IMR-90 (cell line): Measurements from ENCODE around the gene RAB30. TPM values are rescaled to one million over a fixed set of nuclear protein-coding genes. Genes with fewer than 3 reads are reported as not detected.

Experiments
- ATAC-seq: fragments of 200-7000 bp; cut with Tn5 transposase; 2 replicates; pipeline ENCODE4 v1.9.1; 2020; ENCODE audit warnings: low read depth, mild to moderate bottlenecking, moderate library complexity
- BruUV-seq: library from RNA; stranded (reverse); fragments of 400-500 nt; replicated peaks from 2 replicates; lab custom pipeline; 2021; lab: Mats Ljungman, UMichigan
- CTCF ChIA-PET: fragments of 300-600 bp; formaldehyde crosslinking; extraction: SDS; loops from one replicate; lab custom pipeline; 2021; ENCODE audit warnings: antibody characterized with exemption; lab: Yijun Ruan, JAX
- POLR2A ChIA-PET: fragments of 300-600 bp; sonication (Branson Sonifier 250); formaldehyde crosslinking; loops from one replicate; lab custom pipeline; 2022; ENCODE audit warnings: antibody characterized with exemption; ENCODE audit not compliant: unreplicated experiment; lab: Charles Lee
- DNase-seq: peaks from one replicate; pipeline ENCODE4 v3.0.0; 2013
- H2AFZ ChIP-seq: replicated peaks from 2 replicates; pipeline ENCODE3; 2013; ENCODE audit warnings: low read length, mild to moderate bottlenecking; ENCODE audit not compliant: poor library complexity
- H2AK5ac ChIP-seq: 2 replicates; pipeline ENCODE4 v1.6.1; 2013; ENCODE audit warnings: low read depth, low read length, inconsistent platforms
- H2AK9ac ChIP-seq: replicated peaks from 2 replicates; pipeline ENCODE3; 2013; ENCODE audit warnings: mild to moderate bottlenecking, low read depth, low read length, moderate library complexity; ENCODE audit not compliant: poor library complexity
- H2BK120ac ChIP-seq: 2 replicates; pipeline ENCODE4 v1.6.1; 2013; ENCODE audit warnings: low read depth, low read length, inconsistent platforms
- H2BK15ac ChIP-seq: 3 replicates; pipeline ENCODE4 v1.6.1; 2013; ENCODE audit warnings: low read depth, low read length, inconsistent platforms
- H2BK20ac ChIP-seq: 2 replicates; pipeline ENCODE4 v1.6.1; 2013; ENCODE audit warnings: low read depth, mild to moderate bottlenecking, inconsistent platforms, low read length, moderate library complexity
- H2BK5ac ChIP-seq: 2 replicates; pipeline ENCODE4 v1.6.1; 2013; ENCODE audit warnings: mild to moderate bottlenecking, low read depth, low read length, inconsistent platforms; ENCODE audit not compliant: poor library complexity, severe bottlenecking
- H3K14ac ChIP-seq: replicated peaks from 2 replicates; pipeline ENCODE4 v1.6.1; 2013; ENCODE audit warnings: low read depth, low read length, inconsistent platforms
- H3K18ac ChIP-seq: 2 replicates; pipeline ENCODE4 v1.6.1; 2013; ENCODE audit warnings: low read depth, low read length, control low read depth
- H3K23ac ChIP-seq: 2 replicates; pipeline ENCODE4 v1.6.1; 2013; ENCODE audit warnings: low read depth, low read length, inconsistent platforms
- H3K27ac ChIP-seq: 2 replicates; pipeline ENCODE4 v1.5.1; 2013; ENCODE audit warnings: mild to moderate bottlenecking, control low read depth, low read length; ENCODE audit not compliant: insufficient read depth
- H3K27me3 ChIP-seq: 2 replicates; pipeline ENCODE4 v1.6.1; 2013; ENCODE audit warnings: low read length; ENCODE audit not compliant: control insufficient read depth, insufficient read depth
- H3K36me3 ChIP-seq: 2 replicates; pipeline ENCODE4 v1.6.1; 2013; ENCODE audit warnings: low read length, mixed read lengths; ENCODE audit not compliant: control insufficient read depth, insufficient read depth
- H3K4ac ChIP-seq: 2 replicates; pipeline ENCODE4 v1.6.1; 2013; ENCODE audit warnings: low read depth, low read length, inconsistent platforms
- H3K4me1 ChIP-seq: 2 replicates; pipeline ENCODE4 v1.6.1; 2013; ENCODE audit warnings: low read length, mixed read lengths; ENCODE audit not compliant: control insufficient read depth, insufficient read depth
- H3K4me2 ChIP-seq: 2 replicates; pipeline ENCODE4 v1.6.1; 2013; ENCODE audit warnings: low read depth, mild to moderate bottlenecking, control low read depth, low read length, moderate library complexity
- H3K4me3 ChIP-seq: 2 replicates; pipeline ENCODE4 v1.5.1; 2013; ENCODE audit warnings: low read depth, mild to moderate bottlenecking, control low read depth, low read length, moderate library complexity; ENCODE audit not compliant: insufficient read depth
- H3K56ac ChIP-seq: 2 replicates; pipeline ENCODE4 v1.6.1; 2013; ENCODE audit warnings: low read length, inconsistent platforms; ENCODE audit not compliant: insufficient read depth; ENCODE audit errors: extremely low read depth
- H3K79me1 ChIP-seq, 2 experiments: 2 replicates each; pipeline ENCODE4 v1.6.1; 2013; ENCODE audit warnings: low read length in 2 of 2, inconsistent platforms in 1 of 2, low read depth in 1 of 2
- H3K9ac ChIP-seq: 2 replicates; pipeline ENCODE4 v1.6.1; 2013; ENCODE audit warnings: low read depth, low read length, control low read depth
- H3K9me1 ChIP-seq: 2 replicates; pipeline ENCODE4 v1.6.1; 2013; ENCODE audit warnings: low read length, inconsistent platforms; ENCODE audit not compliant: insufficient read depth
- H3K9me3 ChIP-seq: 2 replicates; pipeline ENCODE4 v1.6.1; 2013; ENCODE audit warnings: low read length; ENCODE audit not compliant: control insufficient read depth, insufficient read depth
- H4K20me1 ChIP-seq: 2 replicates; pipeline ENCODE4 v1.6.1; 2013; ENCODE audit warnings: low read length, inconsistent platforms; ENCODE audit not compliant: insufficient read depth
- H4K5ac ChIP-seq: 2 replicates; pipeline ENCODE4 v1.6.1; 2013; ENCODE audit warnings: mild to moderate bottlenecking, low read depth, low read length, control low read depth
- H4K8ac ChIP-seq, 2 experiments: 2 replicates each; pipeline ENCODE4 v1.6.1; 2013; ENCODE audit warnings: low read depth in 2 of 2, low read length in 2 of 2, control low read depth in 1 of 2, inconsistent platforms in 1 of 2
- H4K91ac ChIP-seq: 2 replicates; pipeline ENCODE4 v1.6.1; 2013; ENCODE audit warnings: low read depth, low read length, inconsistent platforms; ENCODE audit not compliant: insufficient read depth
- CEBPB ChIP-seq: IDR thresholded peaks from 2 replicates; pipeline ENCODE4 v1.6.1; 2012; ENCODE audit warnings: low read depth, low read length, improper control_type of control experiment
- CHD1 ChIP-seq: IDR thresholded peaks from 2 replicates; pipeline ENCODE4 v1.6.1; 2012; ENCODE audit warnings: low read depth, low read length, improper control_type of control experiment
- FOS ChIP-seq: fragments of 150-350 bp; IDR thresholded peaks from 2 replicates; pipeline ENCODE4 v1.6.1; 2016; ENCODE audit warnings: low read depth, low read length
- MAFK ChIP-seq: IDR thresholded peaks from 2 replicates; pipeline ENCODE4 v1.6.1; 2012; ENCODE audit warnings: low read depth, low read length, improper control_type of control experiment
- MAZ ChIP-seq: IDR thresholded peaks from 2 replicates; pipeline ENCODE4 v1.6.1; 2012; ENCODE audit warnings: low read depth, mild to moderate bottlenecking, low read length, improper control_type of control experiment, moderate library complexity, borderline replicate concordance
- MXI1 ChIP-seq: IDR thresholded peaks from 2 replicates; pipeline ENCODE4 v1.6.1; 2012; ENCODE audit warnings: low read depth, mild to moderate bottlenecking, low read length, moderate library complexity, borderline replicate concordance
- NFE2L2 ChIP-seq: fragments of 150-350 bp; IDR thresholded peaks from 2 replicates; pipeline ENCODE4 v1.6.1; 2016; ENCODE audit warnings: low read depth, mild to moderate bottlenecking, low read length
- POLR2A ChIP-seq: IDR thresholded peaks from 2 replicates; pipeline ENCODE4 v1.6.1; 2012; ENCODE audit warnings: mild to moderate bottlenecking, low read depth, low read length
- RAD21 ChIP-seq: IDR thresholded peaks from 2 replicates; pipeline ENCODE4 v1.6.1; 2012; ENCODE audit warnings: low read length, improper control_type of control experiment
- RCOR1 ChIP-seq: IDR thresholded peaks from 2 replicates; pipeline ENCODE4 v1.6.1; 2012; ENCODE audit warnings: mild to moderate bottlenecking, low read length, improper control_type of control experiment; ENCODE audit not compliant: insufficient replicate concordance
- SMC3 ChIP-seq: fragments of 150-350 bp; IDR thresholded peaks from 2 replicates; pipeline ENCODE4 v1.6.1; 2016; ENCODE audit warnings: low read depth, mild to moderate bottlenecking, antibody characterized with exemption, low read length, moderate library complexity
- WGBS, 2 experiments: methylation state at CpG; one replicate each; pipeline versions ENCODE4 v1.1.5 to v1.1.7; 2013; ENCODE audit warnings: missing lambda C conversion rate in 2 of 2; ENCODE audit not compliant: insufficient read length in 1 of 2; ENCODE audit errors: extremely low coverage in 2 of 2; 5-methylcytosine and 5-hydroxymethylcytosine counted together
- dilution Hi-C: fragments of 300-500 bp; cut with HindIII; formaldehyde crosslinking; loops from one replicate; pipeline ENCODE4 v1.14.3; 2018; ENCODE audit warnings: low sequenced_read_pairs; ENCODE audit not compliant: unreplicated experiment
- in situ Hi-C: fragments of 300-500 bp; cut with MboI; formaldehyde crosslinking; loops from 3 replicates; pipeline ENCODE4 v1.14.3; 2019; ENCODE audit warnings: low sequenced_read_pairs, inconsistent platforms, mixed read lengths
- intact Hi-C: fragments of 100-400 bp; cut with micrococcal nuclease; formaldehyde crosslinking; loops from 2 replicates; pipeline ENCODE4 v1.10.0; 2022
- polyA plus RNA-seq, 3 experiments: library from polyadenylated mRNA; depleted of rRNA; stranded (reverse); fragments of >200 nt; gene quantifications; 2 replicates each; pipeline ENCODE4 v1.2.3, GENCODE V29; 2012; ENCODE audit warnings: low replicate concordance in 1 of 3
- total RNA-seq: library from RNA; depleted of rRNA; stranded (reverse); fragments of >200 nt; gene quantifications from 2 replicates; pipeline ENCODE4 v1.2.3, GENCODE V29; 2012
- TF ChIP-seq, protein P1 (sequence below): fragments of 150-350 bp; IDR thresholded peaks from 2 replicates; pipeline ENCODE4 v1.6.1; 2017; ENCODE audit warnings: mild to moderate bottlenecking, antibody characterized with exemption, low read length, low read depth
- TF ChIP-seq, protein P2 (sequence below): fragments of 150-350 bp; IDR thresholded peaks from 2 replicates; pipeline ENCODE4 v1.6.1; 2016; ENCODE audit warnings: low read depth, mild to moderate bottlenecking, low read length, moderate library complexity, borderline replicate concordance
- TF ChIP-seq, protein P3 (sequence below): conservative IDR thresholded peaks from 2 replicates; pipeline ENCODE4 v1.5.1; 2012; ENCODE audit warnings: mild to moderate bottlenecking, low read depth, low read length, improper control_type of control experiment

RAB30 gene
- total and polyA plus RNA-seq, 2 of the 4 experiments (the other 2 are of a cell fraction), result 7.2 to 25.6 TPM

DNA sequence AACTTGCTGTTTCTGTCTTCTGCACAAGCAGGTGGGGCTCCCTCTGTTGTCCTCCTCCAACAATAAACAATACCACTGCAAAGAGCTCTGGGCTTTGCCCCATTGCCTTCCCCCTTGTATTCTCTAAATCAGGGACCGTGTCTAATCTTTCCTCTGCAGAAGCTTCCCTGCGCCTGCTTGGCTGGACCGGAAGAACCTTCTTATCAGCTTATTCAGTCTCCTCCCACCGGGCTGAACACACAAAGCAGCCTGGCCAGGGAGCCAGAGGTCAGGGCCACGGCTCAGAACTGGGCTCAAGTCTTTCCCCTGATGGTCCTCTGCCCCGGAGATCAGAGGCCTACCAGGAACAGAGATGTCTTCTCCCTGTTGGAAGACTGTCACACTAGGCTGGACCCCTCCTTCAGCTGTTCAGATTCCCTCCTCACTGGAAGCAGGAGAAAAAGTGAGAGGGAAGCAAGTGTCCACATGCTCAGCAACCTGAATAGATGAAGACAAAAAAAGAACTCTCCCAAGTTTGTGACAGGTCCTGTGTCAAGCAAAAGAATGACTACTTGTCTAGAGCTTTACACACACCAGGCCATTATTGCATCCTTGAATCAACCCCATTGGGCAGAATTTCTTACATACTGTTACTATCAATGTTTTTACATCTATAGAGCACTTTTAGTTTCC lies 63.7 kb downstream of the RAB30 start:
- H3K9me3 ChIP-seq, result no peaks in the 10 kb centered on the region
- no TSS peak for BruUV-seq
- H2BK5ac ChIP-seq, result peak overlapping the region; percentile 41
- peak overlapping the region; percentile 32; the same call in 1 of the 2 replicates for H3K56ac ChIP-seq
- H3K4me1 ChIP-seq, result peaks cover 18% of the 10 kb centered on the region
- H2BK20ac ChIP-seq, result peak overlapping the region; percentile 69; the same call in 1 of the 2 replicates
- peak overlapping the region; percentile 66 for H3K4ac ChIP-seq
- H2AK9ac ChIP-seq, result peak overlapping the region; percentile 84
- ChIA-PET POLR2A (no interaction called here), CTCF (interaction anchor here (0.6 kb wide), 1 partner anchor 49 kb away, joined by 7 read pairs; no protein-coding TSS in a partner anchor)
- peak; percentile 24 for DNase-seq
- H3K14ac ChIP-seq, result peak overlapping the region; percentile 74
- H3K23ac ChIP-seq, result peak overlapping the region; percentile 64; the same call in 1 of the 2 replicates
- dilution Hi-C loops (no loop called here), in situ Hi-C loops (no loop called here), intact Hi-C loops (no loop called here)
- peak overlapping the region; percentile 74 for H2BK120ac ChIP-seq
- WGBS, 2 experiments, result 10% methylated on average over 2 of the region's 6 CpGs; no CpG with 5 or more reads in 1 of the 2 experiments
- no peaks in the 10 kb centered on the region for H3K36me3 ChIP-seq
- peaks cover 28 to 44% of the 10 kb centered on the region in 2 experiments for H3K79me1 ChIP-seq
- H3K18ac ChIP-seq, result peak overlapping the region; percentile 27; the same call in 1 of the 2 replicates
- no peak overlapping the region for H3K4me2 ChIP-seq
- peaks cover 22% of the 10 kb centered on the region for H3K9me1 ChIP-seq
- H4K8ac ChIP-seq, result peak overlapping the region in 1 of 2 experiments; percentile 70; a peak in 2 of 4 replicates
- peak overlapping the region; percentile 65; the same call in 1 of the 2 replicates for H2AK5ac ChIP-seq
- peak overlapping the region; percentile 70; the same call in 1 of the 2 replicates for H4K91ac ChIP-seq
- H2BK15ac ChIP-seq, result peak overlapping the region; percentile 71; the same call in 2 of the 3 replicates
- H2AFZ ChIP-seq, result peak overlapping the region; percentile 81
- peak; percentile 60 for ATAC-seq
- no peak overlapping the region for H3K4me3 ChIP-seq
- H3K27ac ChIP-seq, result no peak overlapping the region
- peaks cover 8% of the 10 kb centered on the region; the same call in 1 of the 2 replicates for H4K20me1 ChIP-seq
- H3K27me3 ChIP-seq, result no peaks in the 10 kb centered on the region
- H3K9ac ChIP-seq, result peak overlapping the region; percentile 2; the same call in 1 of the 2 replicates
- H4K5ac ChIP-seq, result no peak overlapping the region; the same call in 1 of the 2 replicates
- TF ChIP-seq, protein P1, sequence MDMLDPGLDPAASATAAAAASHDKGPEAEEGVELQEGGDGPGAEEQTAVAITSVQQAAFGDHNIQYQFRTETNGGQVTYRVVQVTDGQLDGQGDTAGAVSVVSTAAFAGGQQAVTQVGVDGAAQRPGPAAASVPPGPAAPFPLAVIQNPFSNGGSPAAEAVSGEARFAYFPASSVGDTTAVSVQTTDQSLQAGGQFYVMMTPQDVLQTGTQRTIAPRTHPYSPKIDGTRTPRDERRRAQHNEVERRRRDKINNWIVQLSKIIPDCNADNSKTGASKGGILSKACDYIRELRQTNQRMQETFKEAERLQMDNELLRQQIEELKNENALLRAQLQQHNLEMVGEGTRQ, result no peak
- no peak for TF ChIP-seq MXI1
- no peak for TF ChIP-seq POLR2A
- no peak for TF ChIP-seq MAZ
- TF ChIP-seq RCOR1, result no peak
- TF ChIP-seq, protein P2, sequence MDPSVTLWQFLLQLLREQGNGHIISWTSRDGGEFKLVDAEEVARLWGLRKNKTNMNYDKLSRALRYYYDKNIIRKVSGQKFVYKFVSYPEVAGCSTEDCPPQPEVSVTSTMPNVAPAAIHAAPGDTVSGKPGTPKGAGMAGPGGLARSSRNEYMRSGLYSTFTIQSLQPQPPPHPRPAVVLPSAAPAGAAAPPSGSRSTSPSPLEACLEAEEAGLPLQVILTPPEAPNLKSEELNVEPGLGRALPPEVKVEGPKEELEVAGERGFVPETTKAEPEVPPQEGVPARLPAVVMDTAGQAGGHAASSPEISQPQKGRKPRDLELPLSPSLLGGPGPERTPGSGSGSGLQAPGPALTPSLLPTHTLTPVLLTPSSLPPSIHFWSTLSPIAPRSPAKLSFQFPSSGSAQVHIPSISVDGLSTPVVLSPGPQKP, result no peak
- TF ChIP-seq CEBPB, result no peak
- no peak for TF ChIP-seq NFE2L2
- TF ChIP-seq FOS, result no peak
- TF ChIP-seq MAFK, result no peak
- TF ChIP-seq, protein P3, sequence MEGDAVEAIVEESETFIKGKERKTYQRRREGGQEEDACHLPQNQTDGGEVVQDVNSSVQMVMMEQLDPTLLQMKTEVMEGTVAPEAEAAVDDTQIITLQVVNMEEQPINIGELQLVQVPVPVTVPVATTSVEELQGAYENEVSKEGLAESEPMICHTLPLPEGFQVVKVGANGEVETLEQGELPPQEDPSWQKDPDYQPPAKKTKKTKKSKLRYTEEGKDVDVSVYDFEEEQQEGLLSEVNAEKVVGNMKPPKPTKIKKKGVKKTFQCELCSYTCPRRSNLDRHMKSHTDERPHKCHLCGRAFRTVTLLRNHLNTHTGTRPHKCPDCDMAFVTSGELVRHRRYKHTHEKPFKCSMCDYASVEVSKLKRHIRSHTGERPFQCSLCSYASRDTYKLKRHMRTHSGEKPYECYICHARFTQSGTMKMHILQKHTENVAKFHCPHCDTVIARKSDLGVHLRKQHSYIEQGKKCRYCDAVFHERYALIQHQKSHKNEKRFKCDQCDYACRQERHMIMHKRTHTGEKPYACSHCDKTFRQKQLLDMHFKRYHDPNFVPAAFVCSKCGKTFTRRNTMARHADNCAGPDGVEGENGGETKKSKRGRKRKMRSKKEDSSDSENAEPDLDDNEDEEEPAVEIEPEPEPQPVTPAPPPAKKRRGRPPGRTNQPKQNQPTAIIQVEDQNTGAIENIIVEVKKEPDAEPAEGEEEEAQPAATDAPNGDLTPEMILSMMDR, result no peak
- TF ChIP-seq SMC3, result no peak
- no peak for TF ChIP-seq CHD1
- TF ChIP-seq RAD21, result no peak
